HepG2 (cell line): Measurements from ENCODE around the gene PTGR3. TPM values are rescaled to one million over a fixed set of nuclear protein-coding genes. Genes with fewer than 3 reads are reported as not detected.
A peak's percentile ranks its signal among the peaks of the same experiment; 100 is the strongest.

Source experiments
- ATAC-seq: fragments of 200-7000 bp; cut with Tn5 transposase; 3 replicates; pipeline ENCODE4 v1.9.1; 2020; ENCODE audit warnings: mild to moderate bottlenecking, moderate library complexity
- BruUV-seq: library from RNA; stranded (reverse); fragments of 400-500 nt; replicated peaks from 2 replicates; lab custom pipeline; 2021; lab: Mats Ljungman, UMichigan
- CTCF ChIA-PET: fragments of 300-600 bp; formaldehyde crosslinking; extraction: SDS; loops from one replicate; lab custom pipeline; 2021; ENCODE audit warnings: low total read pairs, inconsistent platforms, low intra/inter-chr PET ratio; lab: Yijun Ruan, JAX
- POLR2A ChIA-PET: fragments of 350-600 bp; sonication (Branson Sonifier 250); formaldehyde crosslinking; loops from one replicate; lab custom pipeline; 2020; ENCODE audit warnings: antibody characterized with exemption, inconsistent platforms; lab: Yijun Ruan, JAX
- DNase-seq: peaks from one replicate; pipeline ENCODE4 v3.0.0-alpha.2; 2015; ENCODE audit warnings: low spot score
- FAIRE-seq: peaks from 3 replicates; lab custom pipeline; 2011; peaks lifted over from hg19 to GRCh38; lab: Jason Lieb, UNC
- H2AFZ ChIP-seq: one replicate; pipeline ENCODE4 v1.6.1; 2011; ENCODE audit warnings: low read length, inconsistent platforms
- H3K27ac ChIP-seq: fragments of 300-600 bp; 3 replicates; pipeline ENCODE4 v1.8.0; 2011; ENCODE audit warnings: mixed run types, mild to moderate bottlenecking, mixed read lengths, low read length, inconsistent platforms; ENCODE audit not compliant: insufficient read depth; ENCODE audit errors: extremely low read length
- H3K27me3 ChIP-seq, 2 experiments: fragments of 200-600 bp in 1 of 2; 2 replicates in 1 of 2; 3 replicates in 1 of 2; pipeline versions ENCODE4 v1.6.0 to v1.8.0; 2011; ENCODE audit warnings: low read length in 2 of 2, mild to moderate bottlenecking in 2 of 2, moderate library complexity in 2 of 2, inconsistent platforms in 1 of 2; ENCODE audit not compliant: insufficient read depth in 2 of 2, control insufficient read depth in 1 of 2
- H3K36me3 ChIP-seq, 2 experiments: fragments of 200-600 bp in 1 of 2; replicated peaks in 1 of 2; 2 replicates in 1 of 2; 3 replicates in 1 of 2; pipeline versions ENCODE4 v1.5.1 to v1.8.0; 2011; ENCODE audit warnings: low read length in 2 of 2, inconsistent platforms in 1 of 2; ENCODE audit not compliant: insufficient read depth in 2 of 2, control insufficient read depth in 1 of 2
- H3K4me1 ChIP-seq: 2 replicates; pipeline ENCODE4 v1.5.1; 2012; ENCODE audit warnings: low read length, inconsistent platforms; ENCODE audit not compliant: insufficient read depth
- H3K4me2 ChIP-seq: 2 replicates; pipeline ENCODE4 v1.6.0; 2011; ENCODE audit warnings: low read depth, low read length, inconsistent platforms
- H3K4me3 ChIP-seq, 3 experiments: fragments of 200-600 bp in 1 of 3; sonication (generic), shearing (Covaris generic) in 1 of 3; replicated peaks in 1 of 3; 2 replicates each; pipeline ENCODE4 v1.5.1; 2011 to 2016; ENCODE audit warnings: low read length in 3 of 3, inconsistent platforms in 2 of 3, low read depth in 2 of 3, mild to moderate bottlenecking in 2 of 3, control low read depth in 1 of 3, mixed read lengths in 1 of 3; ENCODE audit not compliant: insufficient read depth in 1 of 3
- H3K79me2 ChIP-seq: one replicate; pipeline ENCODE4 v1.6.1; 2011; ENCODE audit warnings: low read length, inconsistent platforms; ENCODE audit not compliant: insufficient read depth
- H3K9ac ChIP-seq: 2 replicates; pipeline ENCODE4 v1.6.0; 2011; ENCODE audit warnings: mild to moderate bottlenecking, low read depth, low read length, inconsistent platforms; ENCODE audit not compliant: insufficient read depth
- H3K9me3 ChIP-seq: 2 replicates; pipeline ENCODE4 v1.5.1; 2012; ENCODE audit warnings: mild to moderate bottlenecking, low read length
- H4K20me1 ChIP-seq: 2 replicates; pipeline ENCODE4 v1.6.0; 2011; ENCODE audit warnings: inconsistent platforms, mild to moderate bottlenecking, low read length, moderate library complexity; ENCODE audit not compliant: insufficient read depth
- ATF7-NPFF ChIP-seq: sonication (generic); formaldehyde crosslinking; IDR thresholded peaks from 2 replicates; pipeline ENCODE4 v1.8.1; 2023; ENCODE audit warnings: mild to moderate bottlenecking, low read depth, missing genetic modification reagents, moderate library complexity
- KMT2A ChIP-seq: sonication (generic); formaldehyde crosslinking; IDR thresholded peaks from 2 replicates; pipeline ENCODE4 v1.4.0; 2020; ENCODE audit warnings: missing genetic modification reagents
- MBD4 ChIP-seq: IDR thresholded peaks from 2 replicates; pipeline ENCODE4 v1.6.1; 2012; ENCODE audit warnings: low read length, inconsistent platforms, borderline replicate concordance
- PBX3 ChIP-seq: sonication (generic); formaldehyde crosslinking; IDR thresholded peaks from 2 replicates; pipeline ENCODE4 v1.8.1; 2023; ENCODE audit warnings: missing genetic modification reagents, inconsistent platforms, borderline replicate concordance
- ZNF12 ChIP-seq: sonication (generic); formaldehyde crosslinking; IDR thresholded peaks from 2 replicates; pipeline ENCODE4 v1.5.0; 2020; ENCODE audit warnings: missing genetic modification reagents
- WGBS: methylation state at CpG from one replicate; pipeline ENCODE4 v1.1.6; 2017; ENCODE audit warnings: low lambda C conversion rate; 5-methylcytosine and 5-hydroxymethylcytosine counted together
- in situ Hi-C: cut with HindIII; loops from 2 replicates; pipeline ENCODE4 v1.10.0; 2017; ENCODE audit warnings: low pct_unique_long_range_greater_than_20kb; ENCODE audit not compliant: extremely low pct_ligation_motif_present
- intact Hi-C: fragments of 100-400 bp; cut with micrococcal nuclease; formaldehyde crosslinking; loops from one replicate; pipeline ENCODE4 v1.10.0; 2022; ENCODE audit not compliant: unreplicated experiment
- polyA plus RNA-seq, 8 experiments: library from polyadenylated mRNA; depleted of rRNA in 3 of 8; stranded (reverse) in 7 of 8; unstranded in 1 of 8; fragments of >200 nt; fragmentation: Illumina TruSeq in 4 of 8; extraction: Trizol in 4 of 8; gene quantifications; 2 replicates each; pipeline versions ENCODE4 v1.2.1 to v1.2.3, GENCODE V29; 2011 to 2016; ENCODE audit warnings: low read depth in 4 of 8, missing spikeins in 1 of 8, mixed read lengths in 1 of 8; ENCODE audit not compliant: insufficient read depth in 1 of 8
- total RNA-seq, 5 experiments: library from RNA; depleted of rRNA; stranded (reverse); fragments of >200 nt; fragmentation: Illumina TruSeq; extraction: Trizol; gene quantifications; 2 replicates each; pipeline ENCODE4 v1.2.3, GENCODE V29; 2016; ENCODE audit warnings: low read depth in 1 of 5
- TF ChIP-seq, protein P1 (sequence below): sonication (generic); formaldehyde crosslinking; IDR thresholded peaks from 2 replicates; pipeline ENCODE4 v1.4.0; 2020; ENCODE audit warnings: missing genetic modification reagents, borderline replicate concordance
- TF ChIP-seq, protein P2 (sequence below): sonication (generic); formaldehyde crosslinking; IDR thresholded peaks from 2 replicates; pipeline ENCODE4 v1.4.0; 2020; ENCODE audit warnings: missing genetic modification reagents, borderline replicate concordance

Gene PTGR3
- total and polyA plus RNA-seq, 2 of the 13 experiments (the other 11 are each of a cell fraction or from before 2014, with no cell fraction given) = 11.5 to 25.3 TPM

GRCh38 chr18:75212751-75213090, 3.8 kb upstream of the PTGR3 start:
- intact Hi-C loops (loop anchor here (5.0 kb wide), 2 partner anchors 80 to 615 kb away; partner anchors contain the start of gene ZNF407), in situ Hi-C loops (loop anchor here (25.0 kb wide), 1 partner anchor 925 kb away; the partner anchor contains the start of gene CYB5A)
- Histone ChIP-seq H3K79me2 (peaks cover 23% of the 10 kb centered on the region), H3K4me2 (peak overlapping the region; percentile 79), H3K27me3 (no peaks in the 10 kb centered on the region; a peak in 2 of 5 replicates), H3K9me3 (no peaks in the 10 kb centered on the region), H3K4me3 (peak overlapping the region in 2 of 3 experiments; percentile 65 to 80; a peak in 4 of 6 replicates), H3K9ac (no peak overlapping the region; the same call in 1 of the 2 replicates), H3K27ac (peak overlapping the region; percentile 46), H4K20me1 (peaks cover 4% of the 10 kb centered on the region; the same call in 1 of the 2 replicates), H2AFZ (no peak overlapping the region), H3K4me1 (peaks cover 54% of the 10 kb centered on the region), H3K36me3 (no peaks in the 10 kb centered on the region)
- no peak for TF ChIP-seq PBX3 (CRISPR knock-in tag)
- TF ChIP-seq ATF7-NPFF (CRISPR knock-in tag) = no peak
- TF ChIP-seq ZNF12 (CRISPR knock-in tag) = no peak
- DNase-seq (no peak), FAIRE-seq (no peak), ATAC-seq (no peak)
- POLR2A ChIA-PET = no interaction called here
- 70% methylated on average over 5 of the region's 5 CpGs for WGBS
- CTCF ChIA-PET = no interaction called here
- no TSS peak for BruUV-seq

GRCh38 chr18:75211953-75212750, 3.2 kb upstream of the PTGR3 start:
- Histone ChIP-seq H3K4me3 (peak overlapping the region; percentile 65 to 95 (median 80)), H3K27me3 (no peaks in the 10 kb centered on the region; a peak in 2 of 5 replicates), H3K9ac (peak overlapping the region; percentile 72), H2AFZ (no peak overlapping the region), H3K79me2 (peaks cover 29% of the 10 kb centered on the region), H3K4me2 (peak overlapping the region; percentile 79), H3K9me3 (no peaks in the 10 kb centered on the region), H3K4me1 (peaks cover 49% of the 10 kb centered on the region), H4K20me1 (peaks cover 6% of the 10 kb centered on the region; the same call in 1 of the 2 replicates), H3K36me3 (no peaks in the 10 kb centered on the region), H3K27ac (peak overlapping the region; percentile 46)
- POLR2A ChIA-PET = no interaction called here
- peak; percentile 35 for DNase-seq
- FAIRE-seq = no peak
- 28% methylated on average over 8 of the region's 38 CpGs for WGBS
- BruUV-seq = no TSS peak
- CTCF ChIA-PET = no interaction called here
- in situ Hi-C loops (loop anchor here (25.0 kb wide), 1 partner anchor 925 kb away; the partner anchor contains the start of gene CYB5A), intact Hi-C loops (loop anchor here (5.0 kb wide), 2 partner anchors 80 to 615 kb away; partner anchors contain the start of gene ZNF407)
- ATAC-seq = no peak
- TF ChIP-seq MBD4 = no peak
- TF ChIP-seq, protein P1, sequence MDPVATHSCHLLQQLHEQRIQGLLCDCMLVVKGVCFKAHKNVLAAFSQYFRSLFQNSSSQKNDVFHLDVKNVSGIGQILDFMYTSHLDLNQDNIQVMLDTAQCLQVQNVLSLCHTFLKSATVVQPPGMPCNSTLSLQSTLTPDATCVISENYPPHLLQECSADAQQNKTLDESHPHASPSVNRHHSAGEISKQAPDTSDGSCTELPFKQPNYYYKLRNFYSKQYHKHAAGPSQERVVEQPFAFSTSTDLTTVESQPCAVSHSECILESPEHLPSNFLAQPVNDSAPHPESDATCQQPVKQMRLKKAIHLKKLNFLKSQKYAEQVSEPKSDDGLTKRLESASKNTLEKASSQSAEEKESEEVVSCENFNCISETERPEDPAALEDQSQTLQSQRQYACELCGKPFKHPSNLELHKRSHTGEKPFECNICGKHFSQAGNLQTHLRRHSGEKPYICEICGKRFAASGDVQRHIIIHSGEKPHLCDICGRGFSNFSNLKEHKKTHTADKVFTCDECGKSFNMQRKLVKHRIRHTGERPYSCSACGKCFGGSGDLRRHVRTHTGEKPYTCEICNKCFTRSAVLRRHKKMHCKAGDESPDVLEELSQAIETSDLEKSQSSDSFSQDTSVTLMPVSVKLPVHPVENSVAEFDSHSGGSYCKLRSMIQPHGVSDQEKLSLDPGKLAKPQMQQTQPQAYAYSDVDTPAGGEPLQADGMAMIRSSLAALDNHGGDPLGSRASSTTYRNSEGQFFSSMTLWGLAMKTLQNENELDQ (CRISPR knock-in tag) = no peak
- TF ChIP-seq KMT2A (CRISPR knock-in tag) = peak; percentile 51; the same call in 1 of the 2 replicates
- TF ChIP-seq, protein P2, sequence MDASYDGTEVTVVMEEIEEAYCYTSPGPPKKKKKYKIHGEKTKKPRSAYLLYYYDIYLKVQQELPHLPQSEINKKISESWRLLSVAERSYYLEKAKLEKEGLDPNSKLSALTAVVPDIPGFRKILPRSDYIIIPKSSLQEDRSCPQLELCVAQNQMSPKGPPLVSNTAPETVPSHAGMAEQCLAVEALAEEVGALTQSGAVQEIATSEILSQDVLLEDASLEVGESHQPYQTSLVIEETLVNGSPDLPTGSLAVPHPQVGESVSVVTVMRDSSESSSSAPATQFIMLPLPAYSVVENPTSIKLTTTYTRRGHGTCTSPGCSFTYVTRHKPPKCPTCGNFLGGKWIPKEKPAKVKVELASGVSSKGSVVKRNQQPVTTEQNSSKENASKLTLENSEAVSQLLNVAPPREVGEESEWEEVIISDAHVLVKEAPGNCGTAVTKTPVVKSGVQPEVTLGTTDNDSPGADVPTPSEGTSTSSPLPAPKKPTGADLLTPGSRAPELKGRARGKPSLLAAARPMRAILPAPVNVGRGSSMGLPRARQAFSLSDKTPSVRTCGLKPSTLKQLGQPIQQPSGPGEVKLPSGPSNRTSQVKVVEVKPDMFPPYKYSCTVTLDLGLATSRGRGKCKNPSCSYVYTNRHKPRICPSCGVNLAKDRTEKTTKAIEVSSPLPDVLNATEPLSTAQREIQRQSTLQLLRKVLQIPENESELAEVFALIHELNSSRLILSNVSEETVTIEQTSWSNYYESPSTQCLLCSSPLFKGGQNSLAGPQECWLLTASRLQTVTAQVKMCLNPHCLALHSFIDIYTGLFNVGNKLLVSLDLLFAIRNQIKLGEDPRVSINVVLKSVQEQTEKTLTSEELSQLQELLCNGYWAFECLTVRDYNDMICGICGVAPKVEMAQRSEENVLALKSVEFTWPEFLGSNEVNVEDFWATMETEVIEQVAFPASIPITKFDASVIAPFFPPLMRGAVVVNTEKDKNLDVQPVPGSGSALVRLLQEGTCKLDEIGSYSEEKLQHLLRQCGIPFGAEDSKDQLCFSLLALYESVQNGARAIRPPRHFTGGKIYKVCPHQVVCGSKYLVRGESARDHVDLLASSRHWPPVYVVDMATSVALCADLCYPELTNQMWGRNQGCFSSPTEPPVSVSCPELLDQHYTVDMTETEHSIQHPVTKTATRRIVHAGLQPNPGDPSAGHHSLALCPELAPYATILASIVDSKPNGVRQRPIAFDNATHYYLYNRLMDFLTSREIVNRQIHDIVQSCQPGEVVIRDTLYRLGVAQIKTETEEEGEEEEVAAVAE (CRISPR knock-in tag) = no peak
